ENCODE measurements around the gene VWA3A. TPM values are rescaled to one million over a fixed set of nuclear protein-coding genes. Genes with fewer than 3 reads are reported as not detected.
"Not testable (repeated sequence)": the region's sequence is repeated elsewhere in the genome, so short reads cannot be mapped to it uniquely, and the experiment has no call there.

VWA3A gene
- total RNA-seq (under 1 TPM; 0.16 to 0.90 TPM), total RNA-seq (0.45 to 0.46 reads per million in 2 donors)

- H3K36me3 Mint-ChIP-seq (ENCODE audit: low read depth), result peaks cover 3% of the 10 kb centered on the region
- H3K27ac Mint-ChIP-seq, result no peak within 1 kb of the TSS
- ATAC-seq (no peak), DNase-seq (no peak)
- peaks cover 19% of the 10 kb centered on the region for H3K27me3 Mint-ChIP-seq
- no peaks in the 10 kb centered on the region for H3K9me3 ChIP-seq (ENCODE audit: control insufficient read depth, low read length, poor library complexity, severe bottlenecking)
- H3K4me3 Mint-ChIP-seq, result no peak within 1 kb of the TSS
- peaks cover 4% of the 10 kb centered on the region for H3K4me1 Mint-ChIP-seq
These were observed at the start of gene VWA3A for GRCh38 chr16:22092143-22092933. Gene VWA3A, plus strand, starts transcription at chr16:22092541. Its CDS starts 97 bp downstream, at chr16:22092638.

- not testable (repeated sequence) for H3K9me3 ChIP-seq (ENCODE audit: control insufficient read depth, low read length, poor library complexity, severe bottlenecking); H3K27me3 Mint-ChIP-seq; H3K4me1 Mint-ChIP-seq; H3K4me3 Mint-ChIP-seq; ATAC-seq; DNase-seq; H3K36me3 Mint-ChIP-seq (ENCODE audit: low read depth)
- peak overlapping the region; percentile 16 for H3K27ac Mint-ChIP-seq
These were observed 48.5 kb upstream of the VWA3A start for GRCh38 chr16:22043882-22044281.

DNA sequence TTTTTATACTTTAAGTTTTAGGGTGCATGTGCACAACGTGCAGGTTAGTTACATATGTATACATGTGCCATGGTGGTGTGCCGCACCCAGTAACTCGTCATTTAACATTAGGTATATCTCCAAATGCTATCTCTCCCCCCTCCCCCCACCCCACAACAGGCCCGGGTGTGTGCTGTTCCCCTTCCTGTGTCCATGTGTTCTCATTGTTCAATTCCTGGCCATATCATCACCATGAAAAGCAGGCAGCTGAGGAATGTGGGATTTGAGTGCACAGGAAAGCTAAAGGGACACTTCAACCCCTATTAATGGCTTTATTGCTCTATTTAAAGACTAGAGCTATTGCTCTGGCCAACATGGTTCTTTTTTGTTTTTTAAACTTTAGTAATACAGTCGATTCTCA, 46.5 kb upstream of the VWA3A start:
- not testable (repeated sequence) for H3K27me3 Mint-ChIP-seq; DNase-seq; H3K4me1 Mint-ChIP-seq; H3K4me3 Mint-ChIP-seq; H3K36me3 Mint-ChIP-seq (ENCODE audit: low read depth); H3K9me3 ChIP-seq (ENCODE audit: control insufficient read depth, low read length, poor library complexity, severe bottlenecking); ATAC-seq; H3K27ac Mint-ChIP-seq

- Mint-ChIP-seq H3K4me1 (peaks cover 11% of the 10 kb centered on the region), H3K27me3 (no peaks in the 10 kb centered on the region), H3K27ac (no peak overlapping the region), H3K4me3 (no peak overlapping the region), H3K36me3 (ENCODE audit: low read depth) (no peaks in the 10 kb centered on the region)
- no peaks in the 10 kb centered on the region for H3K9me3 ChIP-seq (ENCODE audit: control insufficient read depth, low read length, poor library complexity, severe bottlenecking)
- ATAC-seq, result no peak
- no peak for DNase-seq
These were observed 41.4 kb upstream of the VWA3A start for GRCh38 chr16:22050963-22051362.

DNA sequence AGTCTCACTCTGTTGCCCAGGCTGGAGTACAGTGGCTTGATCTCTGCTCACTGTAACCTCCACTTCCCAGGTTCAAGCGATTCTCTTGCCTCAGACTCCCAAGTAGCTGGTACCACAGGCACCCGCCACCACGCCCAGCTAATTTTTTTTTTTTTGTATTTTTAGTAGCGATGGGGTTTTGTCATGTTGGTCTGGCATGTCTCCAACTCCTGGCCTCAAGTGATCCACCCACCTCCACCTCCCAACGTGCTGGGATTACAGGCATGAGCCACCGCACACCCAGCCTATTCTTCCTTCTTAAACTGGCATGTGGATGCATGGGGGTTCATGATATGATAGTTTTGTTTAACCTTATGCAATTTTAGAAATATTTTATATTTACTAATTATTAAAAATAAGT, 39.4 kb upstream of the VWA3A start:
- Mint-ChIP-seq H3K4me3 (no peak overlapping the region), H3K4me1 (peaks cover 11% of the 10 kb centered on the region), H3K27me3 (no peaks in the 10 kb centered on the region), H3K27ac (peak overlapping the region; percentile 29), H3K36me3 (ENCODE audit: low read depth) (no peaks in the 10 kb centered on the region)
- no peaks in the 10 kb centered on the region for H3K9me3 ChIP-seq (ENCODE audit: control insufficient read depth, low read length, poor library complexity, severe bottlenecking)
- DNase-seq (no peak), ATAC-seq (no peak)

- H3K4me1 Mint-ChIP-seq, result peaks cover 14% of the 10 kb centered on the region
- H3K36me3 Mint-ChIP-seq (ENCODE audit: low read depth), result no peaks in the 10 kb centered on the region
- H3K4me3 Mint-ChIP-seq, result no peak overlapping the region
- no peak for DNase-seq
- H3K27me3 Mint-ChIP-seq, result no peaks in the 10 kb centered on the region
- no peak overlapping the region for H3K27ac Mint-ChIP-seq
- H3K9me3 ChIP-seq (ENCODE audit: control insufficient read depth, low read length, poor library complexity, severe bottlenecking), result no peaks in the 10 kb centered on the region
- no peak for ATAC-seq
These were observed 38.4 kb upstream of the VWA3A start for GRCh38 chr16:22053921-22054341.

- no peaks in the 10 kb centered on the region for H3K9me3 ChIP-seq (ENCODE audit: control insufficient read depth, low read length, poor library complexity, severe bottlenecking)
- Mint-ChIP-seq H3K27ac (no peak overlapping the region), H3K36me3 (ENCODE audit: low read depth) (no peaks in the 10 kb centered on the region), H3K27me3 (no peaks in the 10 kb centered on the region), H3K4me1 (peaks cover 14% of the 10 kb centered on the region), H3K4me3 (no peak overlapping the region)
- ATAC-seq (peak; percentile 12), DNase-seq (no peak)
These were observed 37.3 kb upstream of the VWA3A start for GRCh38 chr16:22054847-22055590.

- H3K4me3 Mint-ChIP-seq, result no peak overlapping the region
- no peak for ATAC-seq
- H3K36me3 Mint-ChIP-seq (ENCODE audit: low read depth), result no peaks in the 10 kb centered on the region
- no peak for DNase-seq
- H3K9me3 ChIP-seq (ENCODE audit: control insufficient read depth, low read length, poor library complexity, severe bottlenecking), result no peaks in the 10 kb centered on the region
- H3K27me3 Mint-ChIP-seq, result no peaks in the 10 kb centered on the region
- no peak overlapping the region for H3K27ac Mint-ChIP-seq
- H3K4me1 Mint-ChIP-seq, result peaks cover 14% of the 10 kb centered on the region
These were observed 36.5 kb upstream of the VWA3A start for GRCh38 chr16:22055881-22056280.

DNA sequence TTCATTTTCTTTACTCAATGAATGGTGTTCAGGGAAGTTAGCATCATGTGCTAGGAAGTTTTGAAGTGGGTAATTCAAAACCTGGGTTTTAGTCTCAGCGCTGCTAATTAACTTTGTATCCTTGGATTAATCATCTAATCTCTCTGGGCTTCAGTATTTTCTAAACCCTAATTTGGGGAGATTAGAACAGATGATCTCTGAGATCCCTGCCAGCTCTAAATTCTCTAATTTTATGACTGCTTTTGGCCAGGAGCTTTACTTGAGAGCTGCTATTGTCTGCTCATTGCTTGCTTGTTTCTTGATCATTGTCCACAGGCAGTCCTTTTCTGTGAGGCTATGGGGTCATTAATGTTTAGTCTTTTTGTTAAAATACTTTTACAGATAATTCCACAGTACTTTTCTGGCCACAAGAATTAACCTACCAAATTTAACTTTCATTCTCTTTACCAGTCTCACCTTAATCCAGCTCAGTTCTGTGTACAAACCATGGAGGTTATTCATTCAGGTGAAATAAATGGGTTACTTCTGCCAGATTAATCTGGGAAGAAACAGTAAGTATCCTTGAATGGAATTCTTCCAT, 28.4 kb upstream of the VWA3A start:
- Mint-ChIP-seq H3K4me1 (peaks cover 5% of the 10 kb centered on the region), H3K4me3 (no peak overlapping the region), H3K27ac (no peak overlapping the region), H3K27me3 (no peaks in the 10 kb centered on the region), H3K36me3 (ENCODE audit: low read depth) (peaks cover 6% of the 10 kb centered on the region)
- DNase-seq, result no peak
- ATAC-seq, result no peak
- no peaks in the 10 kb centered on the region for H3K9me3 ChIP-seq (ENCODE audit: control insufficient read depth, low read length, poor library complexity, severe bottlenecking)

DNA sequence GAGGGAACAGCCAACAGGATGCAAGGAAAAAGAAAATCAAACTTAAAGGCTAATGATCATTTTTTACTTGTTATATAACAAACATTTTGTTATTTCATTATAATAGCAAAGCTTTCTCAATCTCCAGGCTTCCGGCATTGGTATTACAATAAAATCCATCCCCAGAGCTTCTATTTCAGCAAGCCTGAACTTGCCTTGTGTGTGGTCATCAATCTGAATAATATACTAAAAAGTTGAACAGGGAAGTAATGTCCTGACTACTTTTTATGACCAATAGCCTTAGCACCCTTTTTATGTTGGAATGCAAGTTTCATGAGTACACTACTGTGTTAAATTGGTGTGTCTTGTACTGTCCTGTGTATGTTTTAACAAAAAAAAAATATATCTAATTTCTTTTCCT, 27.1 kb upstream of the VWA3A start:
- Mint-ChIP-seq H3K4me1 (peaks cover 5% of the 10 kb centered on the region), H3K36me3 (ENCODE audit: low read depth) (peaks cover 6% of the 10 kb centered on the region), H3K27ac (no peak overlapping the region), H3K4me3 (no peak overlapping the region), H3K27me3 (no peaks in the 10 kb centered on the region)
- ATAC-seq (no peak), DNase-seq (no peak)
- H3K9me3 ChIP-seq (ENCODE audit: control insufficient read depth, low read length, poor library complexity, severe bottlenecking), result no peaks in the 10 kb centered on the region

DNA sequence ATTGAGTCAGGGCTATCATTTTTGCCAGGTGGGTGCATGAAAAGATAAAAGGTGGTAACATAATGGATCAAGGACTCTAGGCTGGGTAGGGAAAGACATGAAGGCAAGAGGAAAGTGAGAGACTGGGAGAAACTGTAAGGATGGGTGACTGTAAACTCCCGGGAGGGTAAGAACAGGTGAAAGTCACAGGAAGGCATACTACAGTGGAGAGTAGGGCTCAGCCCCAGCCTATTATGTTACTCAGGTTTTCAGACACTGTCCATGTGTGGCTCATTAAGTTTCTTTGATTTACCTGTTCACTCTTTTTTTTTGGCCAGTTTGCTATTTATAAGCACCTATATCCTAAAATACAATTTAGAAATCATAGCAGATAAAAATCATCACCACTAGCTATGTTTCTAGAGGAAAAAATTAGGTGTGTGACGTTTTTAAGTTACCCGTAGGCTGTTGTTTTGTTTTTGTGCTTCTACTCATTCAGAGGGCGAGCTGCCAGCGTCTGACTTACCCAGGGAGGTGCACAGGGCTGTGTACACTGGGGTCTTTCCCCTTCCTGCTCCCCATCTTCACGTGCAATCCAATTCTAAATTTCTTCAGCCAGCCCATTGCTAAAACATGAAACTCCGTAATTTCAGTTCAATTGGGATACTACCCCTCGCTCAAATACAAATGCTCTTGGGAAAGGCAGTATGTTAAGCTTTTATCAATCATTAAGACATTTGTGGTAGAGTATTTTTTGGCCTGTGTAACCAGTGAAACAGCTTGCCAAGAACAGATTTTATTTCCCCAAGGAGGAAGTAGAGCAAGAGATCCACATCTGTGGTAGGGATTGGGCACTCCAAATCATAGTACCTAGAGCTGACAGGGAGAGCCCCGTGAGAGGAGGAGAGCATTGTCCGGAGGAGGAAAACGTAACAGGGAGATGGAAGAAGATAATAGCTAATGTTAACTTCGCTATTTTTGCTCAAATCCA, 21.7 kb upstream of the VWA3A start:
- H3K4me1 Mint-ChIP-seq, result peaks cover 4% of the 10 kb centered on the region
- peaks cover 3% of the 10 kb centered on the region for H3K36me3 Mint-ChIP-seq (ENCODE audit: low read depth)
- no peaks in the 10 kb centered on the region for H3K9me3 ChIP-seq (ENCODE audit: control insufficient read depth, low read length, poor library complexity, severe bottlenecking)
- no peak overlapping the region for H3K4me3 Mint-ChIP-seq
- no peak overlapping the region for H3K27ac Mint-ChIP-seq
- no peaks in the 10 kb centered on the region for H3K27me3 Mint-ChIP-seq
- DNase-seq (no peak), ATAC-seq (no peak)

DNA sequence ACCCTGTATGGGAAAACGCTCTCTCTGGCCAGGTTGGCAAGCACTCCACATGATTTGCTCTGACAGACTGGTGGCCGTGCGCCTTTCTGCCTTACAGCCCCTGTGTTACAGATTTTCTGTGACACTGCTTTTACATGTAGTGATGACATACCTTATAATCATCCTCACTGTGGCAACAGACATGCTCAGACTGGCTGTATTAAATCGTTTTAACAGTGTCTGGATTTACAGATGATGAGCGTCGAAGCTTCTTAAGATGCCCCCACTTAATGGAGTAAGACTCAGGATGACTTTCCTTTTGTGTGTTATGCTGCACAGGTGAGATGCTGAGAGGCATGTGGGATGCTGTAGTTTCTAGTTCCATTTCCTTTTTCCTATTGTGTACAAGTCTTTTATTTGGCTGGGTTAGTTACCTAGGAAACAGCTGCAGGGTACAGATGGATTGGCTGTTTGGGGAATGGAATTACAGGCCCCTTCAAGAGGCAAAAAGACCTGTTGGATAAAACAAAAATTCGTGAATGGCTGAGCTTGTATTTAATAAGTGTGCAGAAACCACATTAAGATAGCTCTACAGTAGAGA, 20.9 kb upstream of the VWA3A start:
- Mint-ChIP-seq H3K27ac (no peak overlapping the region), H3K4me3 (no peak overlapping the region), H3K36me3 (ENCODE audit: low read depth) (peaks cover 3% of the 10 kb centered on the region), H3K4me1 (peaks cover 4% of the 10 kb centered on the region), H3K27me3 (no peaks in the 10 kb centered on the region)
- no peaks in the 10 kb centered on the region for H3K9me3 ChIP-seq (ENCODE audit: control insufficient read depth, low read length, poor library complexity, severe bottlenecking)
- no peak for DNase-seq
- no peak for ATAC-seq

Measured in T-helper 17 cell (primary cell).